ENCODE measurements around the gene RGS19.

GRCh38 chr20:64037498-64038213, 41.7 kb downstream of the RGS19 start:
- TF ChIP-seq POLR2AphosphoS5 (IDR thresholded peaks at IDR 0.05; ENCODE audit: low read depth, low read length), result no peak
- no peak for TF ChIP-seq CTCF (IDR thresholded peaks at IDR 0.05)
- no peak for TF ChIP-seq GABPA (IDR thresholded peaks at IDR 0.05; ENCODE audit: low read depth)
- no peak for TF ChIP-seq EP300 (IDR thresholded peaks at IDR 0.05; ENCODE audit: borderline replicate concordance in 1 of 2, low read depth in 1 of 2, low read length in 1 of 2)
- TF ChIP-seq USF2 (IDR thresholded peaks at IDR 0.05; ENCODE audit: borderline replicate concordance, low read depth, low read length), result no peak
- TF ChIP-seq SIN3A (IDR thresholded peaks at IDR 0.05; ENCODE audit: borderline replicate concordance, low read depth, low read length), result no peak

All from SK-N-SH (cell line).